Stimulated activated naive CD8-positive, alpha-beta T cell treated with anti-CD3 and anti-CD28 coated beads, Interleukin-15, Interleukin-2, amounts not matched to agents 100 ng/mL and 50 ng/mL, for 24 hours (primary cell): ENCODE results near the gene UCHL1.
"Not testable (repeated sequence)": the region's sequence is repeated elsewhere in the genome, so short reads cannot be mapped to it uniquely, and the experiment has no call there.

Experiments used
- H3K27ac Mint-ChIP-seq: one replicate; pipeline ENCODE4 v1.8.0; 2021; ENCODE audit warnings: mild to moderate bottlenecking, mixed read lengths
- H3K27me3 Mint-ChIP-seq: one replicate; pipeline ENCODE4 v1.8.0; 2021; ENCODE audit warnings: mixed read lengths
- H3K36me3 Mint-ChIP-seq: one replicate; pipeline ENCODE4 v1.8.0; 2021; ENCODE audit warnings: low read depth, mixed read lengths
- H3K4me1 Mint-ChIP-seq: one replicate; pipeline ENCODE4 v1.8.0; 2021; ENCODE audit warnings: low read depth, mixed read lengths
- H3K4me3 Mint-ChIP-seq: one replicate; pipeline ENCODE4 v1.8.0; 2021; ENCODE audit warnings: mild to moderate bottlenecking, mixed read lengths
- H3K9me3 Mint-ChIP-seq: one replicate; pipeline ENCODE4 v1.8.0; 2021; ENCODE audit warnings: mixed read lengths

UCHL1 gene

DNA sequence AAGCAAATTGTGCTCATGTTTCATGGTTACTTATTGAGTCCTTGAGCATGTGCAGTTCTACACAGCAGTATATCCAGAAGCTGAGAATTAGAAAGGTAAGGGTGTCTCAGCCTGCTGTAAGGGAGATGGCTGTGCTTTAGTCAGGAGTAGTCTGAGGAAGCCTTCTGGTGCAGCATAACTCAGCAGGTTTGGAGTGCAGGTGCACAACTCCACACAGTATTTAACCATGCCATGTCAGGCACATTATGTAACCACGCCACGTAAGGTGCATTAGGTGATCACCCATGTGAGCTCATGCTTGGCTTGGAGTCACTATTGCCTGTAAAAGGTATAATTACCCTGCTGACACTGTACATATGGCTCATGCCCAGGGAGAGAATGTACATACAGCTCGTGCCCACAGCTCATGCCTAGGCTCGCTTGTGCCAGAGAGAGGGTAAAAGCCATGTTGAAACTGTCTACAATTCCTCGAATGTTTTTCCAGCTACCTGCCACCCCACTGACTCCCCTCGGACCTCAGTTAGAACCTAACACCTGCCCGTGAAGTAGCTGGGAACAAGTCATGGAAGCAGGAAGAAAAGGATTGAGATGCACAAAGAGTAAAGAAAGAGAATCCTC is 37.8 kb downstream of the UCHL1 start:
- Mint-ChIP-seq H3K4me3 (no peak overlapping the region), H3K27ac (no peak overlapping the region)

DNA sequence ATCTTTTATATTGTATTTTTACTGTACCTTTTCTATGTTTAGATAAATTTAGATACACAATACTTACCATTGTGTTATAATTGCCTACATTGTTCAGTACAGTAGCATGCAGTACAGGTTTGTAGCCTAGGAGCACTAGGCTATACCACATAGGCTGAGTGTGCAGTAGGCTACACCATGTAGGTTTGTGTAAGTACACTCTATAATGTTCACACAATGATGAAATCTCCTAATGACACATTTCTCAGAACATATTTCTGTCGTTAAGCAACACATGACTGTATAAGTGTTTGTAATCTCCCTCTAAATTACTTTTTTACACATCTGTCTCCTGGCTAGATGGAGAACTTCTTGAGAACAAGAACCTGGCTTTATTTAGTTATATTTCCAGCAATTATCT is 40.3 kb downstream of the UCHL1 start:
- no peak overlapping the region for H3K27ac Mint-ChIP-seq
- no peaks in the 10 kb centered on the region for H3K4me1 Mint-ChIP-seq
- H3K9me3 Mint-ChIP-seq, result peaks cover 7% of the 10 kb centered on the region
- no peaks in the 10 kb centered on the region for H3K27me3 Mint-ChIP-seq
- no peaks in the 10 kb centered on the region for H3K36me3 Mint-ChIP-seq
- H3K4me3 Mint-ChIP-seq, result no peak overlapping the region

More for the DNA sequence above, 37.8 kb downstream of the UCHL1 start:
- H3K4me1 Mint-ChIP-seq, result no peaks in the 10 kb centered on the region
- H3K9me3 Mint-ChIP-seq, result peaks cover 7% of the 10 kb centered on the region
- no peaks in the 10 kb centered on the region for H3K36me3 Mint-ChIP-seq
- no peaks in the 10 kb centered on the region for H3K27me3 Mint-ChIP-seq

DNA sequence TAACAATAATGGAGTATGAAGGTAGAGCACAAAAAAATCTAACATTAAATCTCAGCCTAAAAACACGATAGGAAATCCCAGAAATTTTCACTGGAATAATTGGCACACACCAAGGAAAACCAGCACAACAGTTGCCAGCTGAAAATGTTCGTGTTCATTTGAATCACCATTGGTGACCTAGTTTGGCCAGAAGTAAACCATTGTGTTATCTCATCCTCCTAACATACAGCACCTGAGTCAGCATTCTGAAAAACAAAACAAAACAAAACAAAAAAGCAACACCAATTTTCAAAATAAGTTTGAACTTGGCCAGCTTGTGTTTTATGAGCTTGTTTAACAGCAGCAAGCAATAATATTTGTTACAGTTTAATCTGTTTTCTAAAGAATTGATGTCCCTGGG is 41.1 kb downstream of the UCHL1 start:
- H3K36me3 Mint-ChIP-seq, result no peaks in the 10 kb centered on the region
- H3K4me3 Mint-ChIP-seq, result no peak overlapping the region
- no peaks in the 10 kb centered on the region for H3K27me3 Mint-ChIP-seq
- H3K4me1 Mint-ChIP-seq, result no peaks in the 10 kb centered on the region
- H3K9me3 Mint-ChIP-seq, result peaks cover 7% of the 10 kb centered on the region
- H3K27ac Mint-ChIP-seq, result no peak overlapping the region

DNA sequence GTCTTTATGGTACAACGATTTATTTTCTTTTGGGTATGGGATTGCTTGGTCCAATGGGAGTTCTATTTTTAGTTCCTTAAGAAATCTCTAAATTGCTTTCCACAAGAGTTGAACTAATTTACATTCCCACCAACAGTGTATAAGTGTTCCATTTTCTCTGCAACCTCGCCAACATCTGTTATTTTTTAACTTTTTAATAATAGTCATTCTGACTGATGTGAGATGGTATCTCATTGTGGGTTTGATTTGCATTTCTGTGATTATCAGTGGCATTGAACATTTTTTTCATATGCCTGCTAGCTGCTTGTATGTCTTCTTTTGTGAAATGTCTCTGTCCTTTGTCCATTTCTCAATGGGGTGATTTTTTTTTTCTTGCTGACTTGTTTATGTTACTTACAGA is 42.8 kb downstream of the UCHL1 start:
- no peak overlapping the region for H3K4me3 Mint-ChIP-seq
- peaks cover 7% of the 10 kb centered on the region for H3K9me3 Mint-ChIP-seq
- no peaks in the 10 kb centered on the region for H3K4me1 Mint-ChIP-seq
- H3K27me3 Mint-ChIP-seq, result peaks cover 6% of the 10 kb centered on the region
- H3K36me3 Mint-ChIP-seq, result no peaks in the 10 kb centered on the region
- no peak overlapping the region for H3K27ac Mint-ChIP-seq

DNA sequence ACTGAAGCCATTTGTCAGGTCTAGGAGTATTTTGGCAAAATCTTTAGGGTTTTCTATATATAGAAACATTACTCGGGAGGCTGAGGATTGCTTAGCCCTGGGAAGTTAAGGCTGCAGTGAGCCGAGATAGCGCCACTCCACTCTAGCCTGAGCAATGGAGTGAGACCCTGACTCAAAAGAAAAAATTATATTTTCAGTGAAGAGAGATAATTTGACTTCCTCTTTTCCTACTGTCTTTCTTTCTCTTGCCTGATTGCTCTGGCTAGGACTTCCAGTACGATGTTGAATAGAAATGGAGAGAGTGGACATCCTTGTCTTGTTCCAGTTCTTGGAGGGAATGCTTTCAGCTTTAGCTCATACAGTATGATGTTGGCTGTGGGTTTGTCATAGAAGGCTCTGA is 44.4 kb downstream of the UCHL1 start:
- no peak overlapping the region for H3K27ac Mint-ChIP-seq
- H3K27me3 Mint-ChIP-seq, result peaks cover 13% of the 10 kb centered on the region
- H3K9me3 Mint-ChIP-seq, result no peaks in the 10 kb centered on the region
- no peaks in the 10 kb centered on the region for H3K4me1 Mint-ChIP-seq
- H3K4me3 Mint-ChIP-seq, result no peak overlapping the region
- H3K36me3 Mint-ChIP-seq, result no peaks in the 10 kb centered on the region

DNA sequence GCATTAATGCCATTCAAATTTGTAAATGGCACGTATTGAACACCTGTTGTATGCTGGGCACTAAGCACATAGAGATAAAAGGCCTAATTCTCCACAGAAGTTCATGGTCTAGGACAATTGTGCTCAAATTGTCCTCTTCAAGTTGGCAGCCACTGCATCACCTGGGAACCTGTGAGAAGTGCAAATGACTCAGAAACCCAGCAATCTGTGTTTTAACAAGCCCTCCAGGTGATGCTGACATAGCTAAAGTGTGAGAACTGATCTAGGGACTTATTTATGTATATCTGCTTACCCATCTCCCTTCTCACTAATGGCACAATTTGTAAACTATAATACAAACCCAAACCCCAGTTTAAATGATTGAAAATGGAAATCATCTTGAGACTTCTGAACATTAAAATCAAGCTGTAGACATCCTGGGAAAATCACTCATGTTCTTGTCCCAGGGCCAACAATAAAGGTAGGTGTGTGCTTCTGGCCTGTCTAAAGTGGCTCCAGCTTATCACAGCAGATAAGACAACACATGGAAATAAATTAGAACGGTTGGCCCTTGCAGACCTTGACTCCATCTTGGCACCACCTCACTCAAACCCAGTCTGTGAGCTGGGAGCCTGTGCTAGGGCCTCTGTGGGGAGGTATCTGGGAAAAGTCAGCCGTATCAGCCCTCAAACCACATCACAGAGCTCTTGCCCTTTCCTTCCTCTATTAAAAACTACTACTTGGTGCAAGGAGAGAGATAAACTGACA is 46.8 kb downstream of the UCHL1 start:
- H3K27me3 Mint-ChIP-seq, result peaks cover 13% of the 10 kb centered on the region
- H3K4me3 Mint-ChIP-seq, result no peak overlapping the region
- H3K36me3 Mint-ChIP-seq, result no peaks in the 10 kb centered on the region
- H3K9me3 Mint-ChIP-seq, result no peaks in the 10 kb centered on the region
- H3K27ac Mint-ChIP-seq, result no peak overlapping the region
- H3K4me1 Mint-ChIP-seq, result no peaks in the 10 kb centered on the region

DNA sequence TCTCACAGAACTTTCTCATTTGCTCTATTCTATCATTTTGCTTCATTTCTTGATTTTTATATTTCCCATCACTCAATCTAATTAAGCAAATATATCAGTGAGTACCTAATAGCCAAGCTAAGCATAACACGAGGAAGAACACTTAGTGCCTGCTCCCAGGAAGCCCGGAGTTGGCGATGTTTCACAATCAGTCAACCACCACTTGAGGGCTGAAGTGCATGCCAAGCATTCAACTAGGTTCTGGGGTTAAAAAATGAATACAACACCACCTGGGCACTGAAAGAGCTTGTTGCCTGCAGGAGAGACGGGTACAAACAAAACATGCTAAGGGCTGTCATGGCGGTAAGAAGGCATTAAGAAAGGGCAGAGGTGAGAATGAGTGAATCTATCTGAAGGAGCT is 47.5 kb downstream of the UCHL1 start:
- Mint-ChIP-seq H3K9me3 (no peaks in the 10 kb centered on the region), H3K27ac (no peak overlapping the region), H3K36me3 (no peaks in the 10 kb centered on the region), H3K4me1 (no peaks in the 10 kb centered on the region), H3K4me3 (no peak overlapping the region), H3K27me3 (peaks cover 17% of the 10 kb centered on the region)

DNA sequence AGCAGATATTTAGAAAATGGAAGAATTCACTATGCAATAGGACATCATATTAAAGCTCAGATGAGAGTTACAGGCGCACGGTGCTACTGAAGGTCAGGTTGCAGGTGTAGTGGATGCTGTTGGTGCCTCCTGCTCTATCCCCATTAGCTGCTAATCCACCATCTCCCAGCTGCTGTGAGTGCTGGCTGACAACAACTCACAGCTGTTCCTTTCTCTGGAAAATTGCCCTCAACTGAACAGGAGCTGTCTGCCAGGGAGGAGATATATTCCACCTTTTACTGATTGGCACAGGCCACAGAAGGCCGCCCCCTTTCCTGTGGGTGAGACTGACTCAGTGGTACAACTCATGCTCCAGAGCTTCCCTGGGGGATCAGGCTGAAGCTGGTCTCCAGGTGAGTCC is 48.7 kb downstream of the UCHL1 start:
- Mint-ChIP-seq H3K4me3 (no peak overlapping the region), H3K9me3 (peaks cover 4% of the 10 kb centered on the region), H3K4me1 (no peaks in the 10 kb centered on the region), H3K36me3 (no peaks in the 10 kb centered on the region), H3K27me3 (peaks cover 17% of the 10 kb centered on the region), H3K27ac (no peak overlapping the region)

DNA sequence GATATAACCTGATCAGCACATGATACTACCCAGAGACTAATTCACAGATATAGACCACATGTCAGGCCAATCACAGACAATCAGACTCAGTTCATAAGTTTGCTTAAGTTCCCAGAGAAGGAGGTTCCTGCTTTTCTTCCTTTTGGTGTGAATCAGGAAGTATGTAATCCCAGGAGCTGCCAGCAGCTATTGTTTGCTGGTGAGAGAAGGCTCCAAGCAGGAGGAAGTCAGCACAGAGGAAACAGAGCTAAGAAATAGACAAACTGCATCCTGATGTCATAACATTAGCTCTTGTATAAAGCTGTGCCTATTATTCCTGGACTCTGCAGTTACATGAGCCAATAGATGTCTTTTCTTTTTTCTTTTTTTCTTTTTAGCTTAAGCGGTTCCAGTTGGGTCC is 50.9 kb downstream of the UCHL1 start:
- peaks cover 7% of the 10 kb centered on the region for H3K9me3 Mint-ChIP-seq
- no peak overlapping the region for H3K27ac Mint-ChIP-seq
- H3K27me3 Mint-ChIP-seq, result peaks cover 21% of the 10 kb centered on the region
- no peaks in the 10 kb centered on the region for H3K36me3 Mint-ChIP-seq
- no peak overlapping the region for H3K4me3 Mint-ChIP-seq
- no peaks in the 10 kb centered on the region for H3K4me1 Mint-ChIP-seq

DNA sequence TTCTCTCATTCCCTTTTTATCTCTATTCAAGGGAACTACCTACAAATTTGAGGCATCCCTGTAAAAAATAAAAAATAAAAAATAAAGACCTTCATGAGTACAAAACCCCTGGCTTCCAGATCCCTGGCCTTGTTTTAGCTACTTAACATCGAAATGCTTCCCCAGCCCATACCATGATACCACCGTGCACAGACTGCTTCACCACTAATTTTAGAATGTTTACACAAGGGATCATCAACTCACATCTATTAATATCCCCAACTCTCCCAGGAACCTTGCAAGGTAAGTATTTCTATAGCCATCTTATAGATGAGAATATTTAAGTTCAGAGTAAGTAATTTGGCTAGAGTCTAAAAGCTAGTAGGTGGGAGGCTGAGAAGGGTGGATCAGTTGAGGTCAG is 51.7 kb downstream of the UCHL1 start:
- no peaks in the 10 kb centered on the region for H3K36me3 Mint-ChIP-seq
- H3K4me1 Mint-ChIP-seq, result no peaks in the 10 kb centered on the region
- peaks cover 7% of the 10 kb centered on the region for H3K9me3 Mint-ChIP-seq
- H3K27me3 Mint-ChIP-seq, result peaks cover 21% of the 10 kb centered on the region
- H3K27ac Mint-ChIP-seq, result no peak overlapping the region
- no peak overlapping the region for H3K4me3 Mint-ChIP-seq

DNA sequence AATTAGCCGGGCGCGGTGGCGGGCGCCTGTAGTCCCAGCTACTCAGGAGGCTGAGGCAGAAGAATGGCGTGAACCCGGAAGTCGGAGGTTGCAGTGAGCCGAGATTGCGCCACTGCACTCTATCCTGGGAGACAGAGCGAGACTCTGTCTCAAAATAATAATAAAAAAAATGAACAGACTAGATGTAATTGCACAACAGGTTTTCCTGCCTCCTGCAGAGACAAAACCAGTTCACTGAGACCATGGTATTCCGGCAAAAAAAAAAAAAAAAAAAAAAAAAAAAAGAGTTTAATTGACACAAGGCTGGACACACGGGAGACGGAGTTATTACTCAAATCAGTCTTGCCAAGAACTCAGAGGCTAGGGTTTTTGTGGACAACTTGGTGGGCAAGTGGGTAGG is 58.7 kb downstream of the UCHL1 start:
- not testable (repeated sequence) for H3K27me3 Mint-ChIP-seq, H3K27ac Mint-ChIP-seq, H3K4me3 Mint-ChIP-seq, H3K4me1 Mint-ChIP-seq, H3K36me3 Mint-ChIP-seq, H3K9me3 Mint-ChIP-seq

DNA sequence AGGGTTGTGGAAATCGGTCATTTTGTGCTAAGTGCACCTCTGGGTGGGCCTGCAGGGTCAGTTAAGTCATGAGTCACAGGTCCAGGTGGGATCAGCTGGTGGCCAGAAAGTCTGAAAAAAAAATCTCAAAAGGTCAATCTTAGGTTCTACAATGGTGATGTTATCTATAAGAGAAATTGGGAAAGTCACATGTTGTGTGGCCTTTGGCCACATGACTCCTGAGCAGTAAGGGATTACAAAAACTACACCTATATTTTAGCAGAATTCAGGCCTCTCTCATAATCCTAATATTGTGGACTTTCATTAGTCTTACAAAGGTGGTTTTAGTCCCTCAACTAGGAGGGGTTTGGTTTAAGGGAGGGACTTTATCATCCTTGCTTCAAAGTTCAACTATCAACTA is 59.1 kb downstream of the UCHL1 start:
- H3K27ac Mint-ChIP-seq, result no peak overlapping the region
- H3K27me3 Mint-ChIP-seq, result peaks cover 6% of the 10 kb centered on the region
- H3K36me3 Mint-ChIP-seq, result no peaks in the 10 kb centered on the region
- no peaks in the 10 kb centered on the region for H3K9me3 Mint-ChIP-seq
- no peaks in the 10 kb centered on the region for H3K4me1 Mint-ChIP-seq
- H3K4me3 Mint-ChIP-seq, result no peak overlapping the region
